Smooth muscle cell of the brain vasculature (primary cell): ENCODE measurements around the gene CAMTA2.

ENCODE experiments used
- DNase-seq: peaks from one replicate; pipeline ENCODE4 v3.0.0-alpha.2; 2012; ENCODE audit warnings: low read depth, low spot score

The CAMTA2 gene

DNA sequence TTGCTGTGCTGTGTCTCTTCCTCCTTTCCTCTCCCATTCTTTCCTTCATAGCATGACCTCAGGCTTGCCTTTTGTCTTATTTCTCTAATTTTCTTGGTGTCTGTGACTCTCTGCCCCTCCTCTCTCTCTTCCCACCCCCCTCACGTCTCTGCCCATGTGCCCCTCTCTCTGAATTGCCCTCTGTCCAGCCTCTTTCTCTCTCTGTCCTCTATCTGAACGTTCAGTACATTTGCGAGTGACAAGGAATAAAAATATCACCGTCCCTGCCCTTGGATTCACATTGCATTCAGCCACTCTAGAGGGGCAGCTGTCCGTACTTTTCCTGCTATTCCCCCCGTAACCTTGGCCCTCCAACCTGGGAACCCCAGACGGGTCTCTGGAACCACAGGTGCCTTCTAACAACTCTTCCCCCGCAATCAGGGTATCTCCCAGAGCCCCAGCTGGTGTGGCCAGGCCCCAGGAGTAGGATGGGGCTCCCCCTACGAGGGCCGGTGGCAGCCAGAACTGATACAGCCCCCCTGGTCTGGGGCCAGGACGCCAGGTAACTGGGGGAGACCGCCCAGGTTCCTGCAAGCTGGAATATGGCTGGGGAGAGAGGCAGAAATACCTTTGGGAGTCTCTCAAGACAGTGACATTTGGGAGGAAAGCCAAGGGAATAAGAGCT, 12.1 kb upstream of the CAMTA2 start:
- no peak for DNase-seq

DNA sequence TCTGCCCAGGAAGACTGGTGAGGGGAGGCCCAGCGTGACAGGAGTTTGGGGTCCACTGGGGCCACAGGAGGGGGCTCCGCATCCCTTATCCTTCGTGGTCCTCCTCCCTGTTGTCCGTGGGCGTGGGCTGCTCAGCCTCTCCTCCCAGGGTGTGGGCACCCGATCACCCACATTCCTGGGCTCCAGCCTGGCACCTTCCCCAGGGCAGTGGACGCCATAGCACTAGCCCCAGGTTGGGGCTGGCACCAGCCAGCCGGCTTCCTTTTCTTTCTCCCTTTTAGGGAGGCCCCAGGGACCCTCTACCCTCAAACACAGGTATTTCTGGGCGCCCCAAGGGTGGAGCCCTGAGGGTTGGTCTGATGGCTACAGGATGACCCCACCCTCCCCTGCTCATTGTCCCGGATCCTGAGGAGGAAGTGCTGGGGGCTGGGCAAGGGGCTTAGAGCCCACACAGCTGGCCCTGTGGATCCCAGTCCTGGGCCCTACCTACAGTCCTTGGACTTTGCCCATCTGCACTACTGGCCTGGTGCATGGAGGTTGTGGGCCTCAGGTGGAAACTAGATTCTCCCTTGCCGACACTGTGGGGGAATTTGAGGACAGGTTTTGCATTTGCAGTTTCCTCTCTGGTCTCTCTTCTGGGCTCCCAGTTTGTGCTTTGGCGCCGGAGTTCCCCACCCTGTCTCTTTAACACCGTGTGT, 11.4 kb upstream of the CAMTA2 start:
- DNase-seq: no peak

DNA sequence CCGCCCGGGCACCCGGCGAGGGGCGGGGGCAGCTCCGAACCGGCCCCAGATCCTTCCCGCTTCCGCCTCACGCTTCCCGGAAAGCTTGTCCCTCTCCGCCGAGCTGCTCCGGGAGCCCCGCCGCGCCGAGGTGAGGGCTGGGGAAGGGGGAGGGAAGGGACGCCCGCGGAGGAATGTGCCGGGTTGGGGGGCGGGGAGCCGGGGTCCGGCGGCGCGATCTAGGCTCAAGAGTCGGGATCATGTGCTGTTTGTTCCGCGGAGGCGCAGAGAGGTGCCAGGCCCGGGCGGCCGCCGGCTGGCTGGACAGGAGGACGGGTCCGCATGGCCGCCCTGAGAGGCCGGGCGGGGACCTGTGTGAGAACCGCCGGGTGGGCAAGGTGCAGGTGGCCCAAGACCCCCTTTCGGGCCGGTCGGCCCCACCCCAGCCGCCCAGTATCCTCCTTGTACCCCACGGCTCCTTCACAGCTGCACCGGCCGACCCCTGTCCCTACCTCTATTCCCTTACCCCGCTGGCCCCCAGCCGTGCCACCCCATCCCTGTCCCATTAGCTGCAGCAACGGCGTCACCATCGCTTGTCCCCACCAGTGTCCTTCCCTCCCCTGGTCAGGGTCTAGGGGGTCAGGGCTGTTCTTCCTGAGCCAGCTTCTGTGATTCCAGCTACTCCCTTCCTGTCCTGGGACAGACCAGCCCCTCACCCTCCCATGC, 10.7 kb upstream of the CAMTA2 start:
- no peak for DNase-seq

DNA sequence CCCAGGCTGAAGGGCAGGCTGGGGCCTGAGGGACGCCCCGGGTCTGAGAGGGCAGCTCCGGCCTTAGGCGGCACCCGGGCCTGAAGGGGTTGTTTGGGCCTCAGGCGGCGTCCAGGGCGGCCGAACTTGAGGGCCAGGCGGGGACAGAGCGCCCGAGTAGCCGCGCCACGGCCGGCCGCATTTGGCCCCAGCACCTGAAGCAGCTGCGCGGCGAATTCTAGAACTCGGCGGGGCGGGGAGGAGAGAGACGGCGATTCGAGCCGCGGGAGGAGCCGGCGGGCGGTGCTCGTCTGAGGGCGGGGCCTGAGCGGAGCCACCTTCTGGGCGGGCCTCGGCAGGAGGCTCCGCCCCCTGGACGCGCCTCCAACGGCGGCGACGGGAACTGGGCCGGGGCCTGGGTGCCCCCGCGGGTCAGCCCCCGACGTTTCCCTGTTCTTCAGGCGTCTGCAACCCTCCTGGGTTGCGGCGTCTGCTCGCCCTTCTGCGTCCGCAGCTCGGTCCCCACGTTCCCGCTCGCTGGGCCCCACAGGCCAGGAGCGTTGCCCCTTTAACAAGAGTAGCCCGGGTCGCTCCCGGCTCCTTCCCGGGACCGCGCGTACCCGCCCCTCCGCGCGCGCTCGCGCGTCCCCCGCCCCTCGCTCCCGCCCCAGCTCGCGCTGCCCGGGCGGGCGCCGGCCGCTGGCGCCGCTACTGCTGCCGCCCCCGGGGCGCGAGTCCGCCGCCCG, 10.0 kb upstream of the CAMTA2 start, which contains the start of the genes INCA1 and KIF1C:
Gene INCA1 (minus strand): TSS at position 221 of the 725 bp plus-strand sequence. CDS start 3,085 bp downstream, outside the sequence.
Gene KIF1C (plus strand): TSS at position 649 of the 725 bp plus-strand sequence. CDS start 2,297 bp downstream, outside the sequence.
- DNase-seq: peak; percentile 50

DNA sequence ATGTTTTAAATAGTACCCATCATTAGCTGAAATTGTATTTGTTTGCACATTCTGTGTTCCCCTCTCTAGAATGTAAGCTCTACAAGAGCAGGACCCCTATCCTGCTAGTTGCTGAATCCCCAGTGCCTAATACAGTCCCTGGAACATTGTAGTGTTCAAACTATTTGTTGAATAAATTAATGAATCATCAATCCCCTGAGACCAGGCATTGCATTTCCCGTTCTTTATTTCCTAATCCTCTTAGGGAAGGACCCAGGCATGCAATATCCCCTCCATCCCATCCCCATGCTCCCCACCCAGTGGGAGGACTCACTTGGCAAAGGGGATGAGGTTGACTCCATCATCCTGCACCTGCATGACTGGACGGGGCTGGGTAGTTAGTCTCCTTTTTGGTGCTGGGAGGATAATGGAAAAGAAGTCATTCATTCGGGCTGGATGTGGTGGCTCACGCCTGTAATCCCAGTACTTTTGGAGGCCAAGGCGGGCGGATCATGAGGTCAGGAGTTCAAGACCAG, 6.7 kb upstream of the CAMTA2 start:
- no peak for DNase-seq

DNA sequence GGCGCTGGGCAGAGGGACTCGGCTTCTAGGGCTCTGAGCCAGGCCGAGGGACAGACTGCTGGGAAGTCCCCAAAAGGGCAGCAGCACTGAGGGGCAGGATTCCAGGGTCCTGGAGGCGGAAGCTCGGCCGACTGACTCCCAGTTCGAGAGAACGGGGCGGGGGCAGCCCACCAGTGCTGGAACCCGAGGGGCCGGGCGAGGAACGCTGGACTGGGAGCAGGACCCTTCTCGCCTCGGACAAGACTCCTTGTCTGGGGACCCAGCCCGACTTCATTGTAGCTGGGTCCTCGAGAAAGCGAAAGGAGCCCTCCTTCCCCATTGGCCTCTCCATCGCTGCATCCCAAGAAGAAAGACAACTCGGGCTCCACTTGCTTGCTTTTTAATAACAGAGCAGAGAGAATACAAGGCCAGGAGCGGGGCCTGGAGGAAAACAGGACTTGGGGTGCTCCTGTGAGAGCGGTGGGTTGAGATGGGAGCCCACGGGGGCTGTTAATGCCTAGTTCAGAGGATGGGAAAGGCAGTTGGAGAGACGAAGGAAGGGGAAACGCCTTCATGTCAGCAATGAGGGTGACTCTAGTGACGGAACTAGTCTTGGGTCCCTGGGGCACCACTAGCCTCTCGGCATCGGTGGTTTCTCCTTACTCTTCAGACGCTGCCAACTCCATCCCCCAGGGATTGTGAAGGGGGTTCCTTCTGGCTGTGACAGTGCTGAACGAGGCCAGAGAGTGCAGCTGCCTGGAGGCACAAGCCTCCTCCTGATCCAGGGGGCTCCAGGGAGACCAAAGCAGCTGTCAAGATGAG, 492 bp upstream of the CAMTA2 start:
- DNase-seq: no peak

DNA sequence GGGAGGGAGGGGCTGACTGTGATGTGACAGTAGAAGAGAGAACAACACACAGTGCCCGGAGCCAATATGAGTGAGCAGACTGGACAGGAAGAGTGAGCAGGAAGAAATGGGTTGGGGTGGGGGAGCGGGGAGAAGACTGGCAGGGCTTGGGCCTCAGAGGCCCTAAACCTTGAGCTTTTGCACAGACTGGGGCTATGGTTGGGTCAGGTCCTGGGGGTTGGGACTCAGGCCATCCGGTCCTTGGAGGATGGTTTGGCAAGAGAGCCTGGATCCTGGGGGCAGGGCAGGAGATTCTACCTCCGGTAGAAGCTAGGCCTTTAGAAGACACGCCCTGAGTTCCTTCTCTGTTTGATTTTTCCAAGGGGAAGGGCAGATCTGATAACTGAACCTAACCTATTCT, 1.1 kb downstream of the CAMTA2 start:
- no peak for DNase-seq

DNA sequence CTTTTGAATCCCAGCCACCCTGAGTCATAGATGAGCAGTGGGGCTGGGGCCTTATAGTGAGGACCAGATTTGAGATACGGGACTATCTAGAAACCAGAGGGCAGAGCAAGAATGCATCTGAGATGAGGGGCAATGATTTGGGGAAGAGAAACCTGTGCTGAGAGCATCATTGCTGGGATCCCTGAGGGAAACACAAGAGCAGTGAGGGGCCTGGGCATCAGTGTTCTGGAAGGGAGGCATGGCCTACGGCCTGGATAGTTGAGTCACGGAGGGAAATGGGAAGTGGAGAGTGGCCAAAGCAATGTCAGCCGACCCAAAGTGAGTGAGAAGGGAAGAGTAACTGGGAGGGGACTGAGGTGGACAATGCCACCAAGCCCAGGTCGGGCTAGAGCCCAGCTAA, 5.2 kb downstream of the CAMTA2 start:
- DNase-seq: no peak

DNA sequence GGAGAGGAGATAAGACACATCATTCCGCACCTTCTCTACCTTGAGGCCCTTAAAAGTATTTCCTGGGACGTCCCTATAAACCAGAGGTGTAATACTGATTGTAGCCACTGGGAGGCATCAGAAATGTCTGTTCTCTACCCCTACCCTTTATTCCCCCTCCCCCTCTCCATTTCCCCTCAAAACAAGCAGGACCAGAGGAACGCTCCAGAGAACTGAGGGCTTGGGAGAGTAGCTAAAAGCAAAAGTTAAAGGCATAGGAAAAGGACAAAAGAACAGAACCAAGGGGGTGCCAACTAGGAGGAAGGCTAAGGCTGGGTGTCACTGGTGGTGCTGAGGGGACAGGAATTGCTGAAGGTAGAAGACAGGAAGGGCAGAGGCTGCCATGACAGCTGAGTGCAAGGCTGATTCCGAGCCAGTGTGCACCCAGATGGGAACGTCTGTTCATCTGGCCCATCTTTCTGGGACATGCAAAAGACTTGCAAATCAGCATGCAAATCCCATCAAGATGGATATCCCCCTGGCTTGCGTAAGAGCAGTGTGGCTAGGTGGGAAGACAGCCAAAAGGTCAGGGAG, 6.7 kb downstream of the CAMTA2 start:
- DNase-seq: no peak

DNA sequence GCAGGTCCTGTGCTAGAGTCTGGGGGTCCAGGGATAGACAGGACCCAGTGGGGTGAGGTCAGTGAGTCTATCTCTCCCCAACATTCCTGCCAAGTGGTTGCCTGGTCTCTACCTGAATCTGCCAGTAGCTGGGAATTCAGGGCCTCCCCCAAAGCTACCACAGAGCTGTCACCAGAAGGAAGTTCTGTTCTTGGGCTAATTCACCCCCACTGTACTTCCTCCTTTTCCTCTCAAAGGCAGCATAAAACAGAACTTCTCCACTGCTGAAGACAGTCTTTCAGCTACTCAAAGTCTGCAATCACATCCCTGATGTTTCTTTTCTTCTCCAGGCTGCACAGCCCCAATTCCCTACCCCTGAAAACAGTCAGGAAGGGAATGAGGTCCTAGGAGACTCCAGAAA, 8.7 kb downstream of the CAMTA2 start:
- no peak for DNase-seq

DNA sequence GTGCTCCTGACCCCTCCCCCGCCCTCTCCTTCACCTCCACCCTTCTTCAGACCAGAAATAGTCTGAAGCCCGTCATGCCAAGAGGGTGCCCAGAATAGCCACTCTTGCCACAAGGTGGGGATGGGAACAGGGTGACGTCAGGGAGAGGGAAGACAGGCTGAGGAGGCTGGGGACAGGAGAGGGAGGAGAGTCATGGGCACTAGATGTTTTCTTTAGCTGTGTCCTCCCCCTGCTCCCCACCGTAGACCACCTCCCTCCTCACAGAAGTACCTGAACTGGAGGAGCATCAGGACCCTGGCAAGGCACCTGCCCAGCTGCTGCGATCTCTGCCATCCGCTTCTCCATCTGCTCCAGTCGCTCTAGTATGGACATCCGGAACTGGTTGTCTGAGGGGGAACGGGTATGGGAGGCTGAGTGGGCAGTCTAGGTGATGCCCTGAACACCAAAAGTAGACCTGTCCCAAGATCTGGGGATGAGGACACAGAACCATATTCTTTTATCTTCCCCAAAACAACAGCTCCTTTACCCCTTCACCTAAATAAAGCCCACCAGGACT, 13.3 kb downstream of the CAMTA2 start:
- no peak for DNase-seq

DNA sequence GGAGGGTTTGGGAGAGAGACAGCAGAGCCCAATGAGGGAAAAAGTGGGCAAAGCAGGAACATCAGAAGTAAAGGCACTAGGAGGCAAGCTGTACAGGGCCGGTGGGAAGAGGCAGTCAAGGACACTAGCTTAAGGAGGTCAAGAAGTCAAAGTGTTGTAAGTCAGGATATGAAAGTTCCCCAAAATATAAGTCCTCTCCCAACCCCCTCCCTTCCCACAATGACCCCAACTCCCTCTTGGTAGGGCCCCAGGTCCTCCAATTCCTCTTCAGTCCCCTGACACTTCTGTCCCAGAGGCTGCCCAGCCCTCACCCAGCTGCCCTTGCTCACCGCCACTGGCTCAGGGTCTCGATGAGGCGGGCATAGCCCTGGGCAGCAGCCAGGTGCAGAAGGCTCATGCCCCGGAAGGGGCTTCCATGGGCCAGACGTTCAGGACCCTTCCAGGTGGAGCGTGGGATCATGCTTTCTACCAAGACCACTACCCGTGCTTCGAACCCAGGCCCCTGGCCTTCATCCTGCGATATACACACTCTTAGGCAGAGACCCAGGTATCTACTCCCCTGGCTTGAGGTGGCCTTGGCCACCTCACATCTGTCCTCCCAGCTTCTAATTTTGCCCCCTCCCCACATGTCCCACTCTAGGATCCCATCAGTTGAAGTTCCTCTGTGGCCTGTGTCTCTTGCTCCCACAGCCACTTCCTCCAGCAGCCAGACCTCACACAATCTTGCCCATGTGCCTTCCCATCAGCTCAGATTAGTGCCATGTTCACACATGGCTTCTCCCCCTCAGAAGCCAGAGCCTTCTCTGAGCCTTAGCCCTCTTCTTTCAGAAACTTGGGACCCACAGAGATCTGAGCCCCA, 14.0 kb downstream of the CAMTA2 start:
- DNase-seq: no peak

DNA sequence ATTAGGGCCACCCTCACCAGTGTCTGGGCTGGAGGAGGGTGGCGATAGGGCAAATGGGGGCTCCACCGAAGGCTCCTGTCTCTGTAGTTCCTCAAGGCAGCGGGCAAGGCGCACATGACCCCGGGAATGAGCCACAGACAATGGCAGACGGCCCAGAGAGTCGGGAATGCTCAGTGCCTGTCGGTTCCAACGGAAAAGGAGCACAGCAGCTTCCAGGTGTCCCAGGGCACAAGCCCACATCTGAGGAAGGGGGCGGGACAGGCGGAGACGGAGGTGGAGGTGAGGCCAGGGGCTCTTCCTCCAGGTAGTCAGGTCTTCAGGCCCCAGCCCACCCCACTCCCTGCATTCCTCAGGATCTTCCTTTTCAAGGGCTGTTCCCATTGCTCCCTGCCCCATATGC, 14.7 kb downstream of the CAMTA2 start:
- DNase-seq: no peak

DNA sequence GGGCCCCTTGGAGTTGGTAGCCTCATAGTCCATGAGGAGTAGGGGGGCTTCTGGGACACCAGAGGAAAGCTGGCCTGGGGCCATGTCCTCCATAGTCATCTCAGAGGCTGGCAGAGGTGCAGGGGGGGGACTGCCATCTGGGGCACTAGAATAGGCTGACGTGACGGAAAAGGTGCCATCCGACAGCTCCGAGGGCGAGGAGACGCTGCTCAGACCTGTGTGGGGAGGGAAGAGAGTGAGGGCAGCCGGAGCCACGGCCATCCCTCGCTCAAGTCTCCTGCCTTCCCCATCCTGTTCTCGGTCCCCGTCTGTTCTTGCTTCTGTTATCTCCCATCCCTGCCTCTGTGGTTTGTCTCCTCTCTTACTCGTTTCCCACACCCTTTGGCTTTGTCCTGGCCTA, 15.2 kb downstream of the CAMTA2 start:
- no peak for DNase-seq

DNA sequence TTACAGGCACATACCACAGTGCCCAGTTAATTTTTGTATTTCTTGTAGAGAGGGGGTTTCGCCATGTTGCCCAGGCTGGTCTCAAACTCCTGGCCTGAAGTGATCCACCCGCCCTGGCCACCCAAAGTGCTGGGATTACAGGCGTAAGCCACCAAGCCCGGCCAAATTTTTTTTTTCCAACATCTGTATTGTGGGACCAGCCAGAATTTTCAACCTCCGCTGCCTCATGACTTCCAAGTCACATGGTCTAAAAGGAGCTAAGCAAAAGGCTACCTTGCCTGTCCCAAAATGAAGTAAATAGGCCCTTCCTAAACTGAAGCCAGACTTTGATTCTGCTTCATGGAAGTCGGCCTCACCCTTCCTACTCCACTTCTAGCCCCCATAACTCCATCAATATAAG, 15.6 kb downstream of the CAMTA2 start:
- DNase-seq: no peak

DNA sequence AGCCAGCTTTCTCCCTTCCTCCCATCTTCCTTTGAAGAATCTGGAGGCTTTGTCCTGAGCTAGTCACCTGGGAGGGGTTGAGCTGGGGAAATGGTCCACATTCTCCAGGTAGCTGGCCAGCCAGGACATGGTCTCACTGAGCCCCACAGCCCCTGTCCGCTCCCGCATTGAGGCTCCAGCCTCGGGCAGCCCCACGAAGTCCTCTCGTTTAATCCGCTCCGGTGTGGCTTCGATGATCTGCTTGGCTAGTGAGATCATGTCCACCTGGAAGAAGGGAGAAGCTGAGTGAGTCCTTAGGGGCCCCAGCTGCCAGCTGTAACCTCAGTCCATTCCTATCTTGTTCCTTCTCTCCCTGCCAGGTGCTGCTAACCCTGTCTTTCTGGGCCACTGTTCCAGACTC, 17.2 kb downstream of the CAMTA2 start:
- DNase-seq: no peak

DNA sequence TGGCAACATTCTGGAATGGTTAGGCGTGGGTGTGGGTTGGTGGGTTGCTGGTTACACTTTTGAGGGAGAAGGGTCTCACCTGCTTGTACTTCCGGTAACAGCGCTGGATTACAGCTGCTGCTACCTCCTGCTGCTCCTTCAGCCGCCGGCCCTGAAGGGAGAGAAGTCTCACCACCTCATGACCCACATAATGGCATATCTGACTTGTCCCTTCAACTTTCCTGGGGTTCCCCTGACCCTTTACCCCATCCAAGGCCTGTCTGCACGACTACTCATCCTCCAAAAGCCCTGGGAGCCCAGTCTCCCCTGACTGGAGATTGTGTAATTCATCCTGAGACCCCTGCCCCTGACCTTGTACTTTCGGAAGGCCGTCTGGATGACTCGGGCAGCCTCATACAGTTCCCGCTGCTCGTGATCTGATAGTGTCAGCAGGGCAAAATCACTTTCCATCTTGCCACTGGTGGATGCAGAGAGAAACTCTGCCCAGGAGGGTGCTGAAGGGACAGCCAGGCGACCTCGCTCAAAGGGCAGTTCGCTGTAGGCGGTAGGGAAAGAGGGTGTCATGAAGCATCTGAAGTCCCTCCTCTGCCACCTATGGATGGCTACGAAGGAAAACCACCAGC, 17.8 kb downstream of the CAMTA2 start:
- DNase-seq: no peak

DNA sequence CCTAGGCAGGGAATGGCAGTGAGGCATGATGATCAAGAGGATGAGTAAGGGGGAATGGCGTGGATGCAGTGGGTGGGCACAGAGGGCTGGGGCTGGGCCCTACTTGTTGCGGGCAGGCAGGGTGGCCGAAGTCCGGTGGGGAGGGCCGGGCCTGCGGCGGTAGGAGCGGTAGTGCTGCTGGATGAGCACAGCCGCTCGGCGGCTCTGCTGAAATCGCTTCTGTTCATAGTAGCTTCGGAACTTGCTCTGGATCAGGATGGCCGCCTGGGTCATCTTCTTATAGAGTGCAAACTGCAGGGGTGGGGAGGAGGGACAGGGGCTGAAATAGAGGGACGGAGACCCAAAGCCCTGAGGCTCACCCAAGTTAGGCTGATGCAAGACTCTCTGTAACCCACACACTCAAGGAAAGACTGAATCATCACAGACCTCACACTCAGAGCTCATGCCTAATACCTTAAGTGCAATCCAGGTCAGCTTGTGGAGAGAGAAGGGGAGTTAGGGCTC, 18.4 kb downstream of the CAMTA2 start:
- no peak for DNase-seq
